ENCODE results near the gene ELP4. TPM values are rescaled to one million over a fixed set of nuclear protein-coding genes. Genes with fewer than 3 reads are reported as not detected.
A peak's percentile ranks its signal among the peaks of the same experiment; 100 is the strongest.
"Not testable (repeated sequence)": the region's sequence is repeated elsewhere in the genome, so short reads cannot be mapped to it uniquely, and the experiment has no call there.

Gene ELP4
- total RNA-seq, 1 donor from 2014 or later = 16.6 TPM

GRCh38 chr11:31728432-31728831 is 218.9 kb downstream of the ELP4 start:
- H3K27ac ChIP-seq = no peak overlapping the region
- ATAC-seq = no peak
- H3K36me3 ChIP-seq = no peaks in the 10 kb centered on the region
- intact Hi-C loops (cut with DNase I) = no loop called here
- no peaks in the 10 kb centered on the region for H3K4me1 ChIP-seq
- no peaks in the 10 kb centered on the region for H3K9me3 ChIP-seq
- H3K27me3 ChIP-seq = no peaks in the 10 kb centered on the region
- TF ChIP-seq CTCF (IDR thresholded peaks at IDR 0.05) = no peak
- H3K4me3 ChIP-seq = no peak overlapping the region
- no peak for DNase-seq

- TF ChIP-seq CTCF (IDR thresholded peaks at IDR 0.05) = no peak
- Histone ChIP-seq H3K4me3 (no peak overlapping the region), H3K36me3 (no peaks in the 10 kb centered on the region), H3K9me3 (peaks cover 3% of the 10 kb centered on the region), H3K27ac (no peak overlapping the region), H3K4me1 (no peaks in the 10 kb centered on the region), H3K27me3 (no peaks in the 10 kb centered on the region)
- no peak for ATAC-seq
- no peak for DNase-seq
- intact Hi-C loops (cut with DNase I) = no loop called here
Measured at GRCh38 chr11:31740131-31740530, 230.6 kb downstream of the ELP4 start.

GRCh38 chr11:31740731-31741368 is 231.3 kb downstream of the ELP4 start:
- intact Hi-C loops (cut with DNase I); DNase-seq; H3K4me3 ChIP-seq; H3K27me3 ChIP-seq; ATAC-seq; H3K4me1 ChIP-seq; H3K9me3 ChIP-seq; H3K36me3 ChIP-seq; H3K27ac ChIP-seq: not testable (repeated sequence)

- Histone ChIP-seq H3K27ac (no peak overlapping the region), H3K27me3 (no peaks in the 10 kb centered on the region), H3K9me3 (no peaks in the 10 kb centered on the region), H3K4me3 (no peak overlapping the region), H3K4me1 (no peaks in the 10 kb centered on the region), H3K36me3 (no peaks in the 10 kb centered on the region)
- intact Hi-C loops (cut with DNase I) = no loop called here
- DNase-seq (no peak), ATAC-seq (no peak)
- TF ChIP-seq CTCF (IDR thresholded peaks at IDR 0.05) = no peak
Measured at GRCh38 chr11:31747581-31747980, 238.0 kb downstream of the ELP4 start.

- no peaks in the 10 kb centered on the region for H3K36me3 ChIP-seq
- intact Hi-C loops (cut with DNase I) = no loop called here
- H3K27ac ChIP-seq = no peak overlapping the region
- peak; percentile 82 for ATAC-seq
- no peak for DNase-seq
- H3K27me3 ChIP-seq = peaks cover 4% of the 10 kb centered on the region
- no peaks in the 10 kb centered on the region for H3K9me3 ChIP-seq
- no peak overlapping the region for H3K4me3 ChIP-seq
- TF ChIP-seq CTCF (IDR thresholded peaks at IDR 0.05) = no peak
- peaks cover 9% of the 10 kb centered on the region for H3K4me1 ChIP-seq
Measured at GRCh38 chr11:31757260-31757835, 247.8 kb downstream of the ELP4 start.

GRCh38 chr11:31761636-31762035 is 252.1 kb downstream of the ELP4 start:
- no peak overlapping the region for H3K27ac ChIP-seq
- DNase-seq (no peak), ATAC-seq (no peak)
- intact Hi-C loops (cut with DNase I) = no loop called here
- H3K9me3 ChIP-seq = no peaks in the 10 kb centered on the region
- TF ChIP-seq CTCF (IDR thresholded peaks at IDR 0.05) = no peak
- H3K4me1 ChIP-seq = peaks cover 6% of the 10 kb centered on the region
- H3K27me3 ChIP-seq = no peaks in the 10 kb centered on the region
- H3K4me3 ChIP-seq = no peak overlapping the region
- H3K36me3 ChIP-seq = no peaks in the 10 kb centered on the region
